Astrocyte of the cerebellum (primary cell): Measurements from ENCODE around the gene ATP6V0A4.

ENCODE experiments used
- DNase-seq: peaks from one replicate; pipeline ENCODE4 v3.0.0-alpha.2; 2011; ENCODE audit warnings: low read depth
- H3K4me3 ChIP-seq: 2 replicates; pipeline ENCODE4 v1.5.1; 2011; ENCODE audit warnings: mild to moderate bottlenecking, low read depth, low read length, moderate library complexity
- in situ Hi-C: cut with HindIII; loops from 2 replicates; pipeline ENCODE4 v1.10.0; 2017; ENCODE audit warnings: low sequenced_read_pairs
- TF ChIP-seq, protein P1 (sequence below): IDR thresholded peaks from 2 replicates; pipeline ENCODE4 v1.5.1; 2012; ENCODE audit warnings: low read length, low read depth, moderate library complexity, mild to moderate bottlenecking; ENCODE audit errors: missing control alignments

ATP6V0A4 gene

DNA sequence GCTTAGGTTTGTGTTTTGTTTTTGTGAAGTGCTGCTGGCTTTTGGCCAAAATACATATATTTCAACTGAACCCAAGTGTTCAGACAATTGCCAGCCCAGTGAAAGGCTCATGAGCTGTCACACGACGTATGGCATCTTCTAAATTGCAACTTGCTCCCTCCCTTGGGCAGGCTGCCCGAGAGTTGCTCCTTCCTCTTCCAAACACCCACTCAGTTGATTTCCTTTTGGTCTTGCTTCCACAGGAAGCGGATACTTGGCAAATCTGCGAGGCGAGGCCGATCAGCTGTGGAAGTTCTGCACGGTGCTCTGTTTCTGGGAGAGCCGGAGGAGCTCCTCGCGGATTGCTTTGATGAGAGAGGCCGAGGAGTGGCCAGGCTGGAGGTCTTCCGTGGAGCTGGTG is 39.6 kb upstream of the ATP6V0A4 start:
- no peak overlapping the region for H3K4me3 ChIP-seq
- in situ Hi-C loops = no loop called here
- TF ChIP-seq, protein P1, sequence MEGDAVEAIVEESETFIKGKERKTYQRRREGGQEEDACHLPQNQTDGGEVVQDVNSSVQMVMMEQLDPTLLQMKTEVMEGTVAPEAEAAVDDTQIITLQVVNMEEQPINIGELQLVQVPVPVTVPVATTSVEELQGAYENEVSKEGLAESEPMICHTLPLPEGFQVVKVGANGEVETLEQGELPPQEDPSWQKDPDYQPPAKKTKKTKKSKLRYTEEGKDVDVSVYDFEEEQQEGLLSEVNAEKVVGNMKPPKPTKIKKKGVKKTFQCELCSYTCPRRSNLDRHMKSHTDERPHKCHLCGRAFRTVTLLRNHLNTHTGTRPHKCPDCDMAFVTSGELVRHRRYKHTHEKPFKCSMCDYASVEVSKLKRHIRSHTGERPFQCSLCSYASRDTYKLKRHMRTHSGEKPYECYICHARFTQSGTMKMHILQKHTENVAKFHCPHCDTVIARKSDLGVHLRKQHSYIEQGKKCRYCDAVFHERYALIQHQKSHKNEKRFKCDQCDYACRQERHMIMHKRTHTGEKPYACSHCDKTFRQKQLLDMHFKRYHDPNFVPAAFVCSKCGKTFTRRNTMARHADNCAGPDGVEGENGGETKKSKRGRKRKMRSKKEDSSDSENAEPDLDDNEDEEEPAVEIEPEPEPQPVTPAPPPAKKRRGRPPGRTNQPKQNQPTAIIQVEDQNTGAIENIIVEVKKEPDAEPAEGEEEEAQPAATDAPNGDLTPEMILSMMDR = no peak
- DNase-seq = no peak

DNA sequence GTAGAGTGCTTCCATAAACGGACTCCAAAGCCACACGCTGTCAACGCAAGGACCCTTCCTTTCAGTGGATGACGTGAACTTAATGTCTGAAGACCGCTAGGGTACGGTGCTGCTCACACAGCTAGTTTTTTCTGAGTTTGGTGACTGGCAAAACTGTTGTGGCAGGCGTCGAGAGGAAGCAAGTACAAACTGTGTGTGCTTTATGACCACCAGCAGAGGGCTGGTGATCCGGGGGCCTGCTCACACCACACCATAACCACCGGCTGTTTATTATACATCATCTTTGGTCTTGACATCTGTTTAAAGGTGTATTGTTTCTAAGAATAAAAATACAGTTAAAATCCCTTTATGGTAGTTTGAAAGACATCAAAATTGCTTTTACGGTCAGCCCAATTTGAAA is 37.1 kb upstream of the ATP6V0A4 start:
- in situ Hi-C loops = no loop called here
- H3K4me3 ChIP-seq = no peak overlapping the region
- DNase-seq = no peak
- TF ChIP-seq, protein P1 = no peak

DNA sequence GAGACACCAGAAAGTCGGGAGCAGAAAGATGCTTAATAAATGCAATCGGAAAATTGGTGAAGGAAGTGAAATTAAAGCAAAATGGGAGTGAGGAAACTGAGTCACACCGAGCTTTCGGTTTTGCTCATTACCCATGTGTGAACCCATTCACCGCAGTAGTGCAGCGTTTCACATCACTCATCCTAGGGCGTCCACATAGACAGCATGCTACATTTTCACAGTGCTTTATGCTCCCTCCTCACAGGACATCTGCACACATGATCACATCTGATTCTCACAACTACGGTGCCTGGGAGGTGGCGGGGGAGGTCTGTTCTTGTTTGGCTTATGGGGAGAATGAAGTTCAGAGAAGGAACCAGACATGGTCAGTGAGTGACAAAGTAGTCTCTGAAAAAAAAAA is 36.6 kb upstream of the ATP6V0A4 start:
- DNase-seq = no peak
- TF ChIP-seq, protein P1 = no peak
- in situ Hi-C loops = no loop called here
- H3K4me3 ChIP-seq = no peak overlapping the region

DNA sequence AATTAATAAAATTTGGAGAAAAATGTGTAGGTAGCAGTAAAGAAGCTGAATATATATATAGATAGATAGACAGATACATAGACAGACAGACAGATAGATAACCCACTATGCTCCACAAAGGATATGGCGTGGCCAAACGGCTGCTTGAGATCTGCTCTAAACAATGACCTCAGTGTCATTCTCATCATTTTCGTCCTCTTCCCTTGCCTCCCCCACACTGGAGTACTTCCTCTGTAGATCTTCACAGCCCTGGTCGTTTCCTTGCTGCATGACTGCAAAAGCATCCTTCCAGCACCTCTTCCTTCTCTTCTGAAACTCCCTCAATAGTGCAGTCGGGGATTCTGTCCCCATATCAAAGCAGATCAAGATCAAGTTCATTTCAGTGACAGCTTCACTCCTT is 35.6 kb upstream of the ATP6V0A4 start:
- in situ Hi-C loops = no loop called here
- no peak for DNase-seq
- TF ChIP-seq, protein P1 = no peak
- H3K4me3 ChIP-seq = no peak overlapping the region

DNA sequence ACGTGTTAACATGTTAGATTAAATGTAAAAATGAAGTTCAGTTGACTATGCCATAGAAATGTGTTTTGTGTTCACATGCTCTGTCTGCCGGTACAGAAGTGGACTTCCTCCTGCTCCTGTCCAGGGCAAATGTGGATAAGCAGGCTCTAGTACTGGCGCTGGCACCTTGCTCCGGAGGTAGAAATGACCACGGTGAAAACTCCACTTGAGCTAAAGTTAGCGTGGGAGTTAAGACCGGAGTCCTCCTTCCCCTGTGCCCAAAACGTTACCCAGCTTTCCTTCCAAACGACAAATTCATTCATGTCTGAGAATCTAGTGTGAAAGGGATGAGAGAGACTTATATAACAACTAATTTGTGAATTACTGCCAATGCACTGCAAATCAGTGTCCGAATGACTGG is 35.0 kb upstream of the ATP6V0A4 start:
- DNase-seq = no peak
- H3K4me3 ChIP-seq = no peak overlapping the region
- TF ChIP-seq, protein P1 = no peak
- in situ Hi-C loops = no loop called here

DNA sequence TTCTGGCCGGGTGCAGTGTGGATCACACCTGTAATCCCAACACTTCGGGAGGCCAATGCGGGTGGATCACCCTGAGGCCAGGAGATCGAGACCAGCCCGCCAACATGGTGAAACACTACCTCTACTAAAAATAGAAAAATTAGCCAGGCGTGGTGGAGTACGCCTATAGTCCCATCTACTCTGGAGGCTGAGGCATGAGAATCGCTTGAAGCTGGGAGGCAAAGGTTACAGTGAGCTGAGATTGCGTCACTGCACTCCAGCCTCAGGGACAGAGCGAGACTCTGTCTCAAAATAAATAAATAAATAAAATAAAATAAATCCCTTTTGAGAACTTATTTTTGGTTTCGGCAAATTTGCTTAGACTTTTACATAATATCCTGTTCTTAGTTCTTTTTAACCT is 31.3 kb upstream of the ATP6V0A4 start:
- in situ Hi-C loops = no loop called here
- DNase-seq = no peak
- TF ChIP-seq, protein P1 = no peak
- no peak overlapping the region for H3K4me3 ChIP-seq

DNA sequence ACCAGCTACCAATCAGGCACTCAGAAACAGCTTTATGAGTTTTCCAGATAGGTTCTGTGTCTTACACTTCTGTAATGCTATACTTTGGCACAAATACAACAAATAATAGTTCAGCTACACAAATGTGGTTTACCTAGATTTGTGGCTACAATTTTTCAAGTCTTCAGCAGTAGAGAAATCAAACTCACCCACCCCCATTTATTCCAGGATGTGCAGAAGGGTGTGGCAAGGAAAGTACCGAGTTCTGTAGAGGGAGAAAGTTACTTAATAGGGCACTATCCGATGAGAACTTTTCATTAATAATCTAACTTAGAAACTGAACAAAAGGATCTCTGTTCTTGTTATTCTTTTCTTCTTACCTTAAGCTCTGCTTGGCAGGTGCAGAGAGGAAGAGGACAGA is 30.3 kb upstream of the ATP6V0A4 start:
- no peak for DNase-seq
- no peak overlapping the region for H3K4me3 ChIP-seq
- TF ChIP-seq, protein P1 = no peak
- in situ Hi-C loops = no loop called here
